ENCODE data around the gene LYPLAL1.
"Not testable (repeated sequence)": the region's sequence is repeated elsewhere in the genome, so short reads cannot be mapped to it uniquely, and the experiment has no call there.

Gene LYPLAL1

DNA sequence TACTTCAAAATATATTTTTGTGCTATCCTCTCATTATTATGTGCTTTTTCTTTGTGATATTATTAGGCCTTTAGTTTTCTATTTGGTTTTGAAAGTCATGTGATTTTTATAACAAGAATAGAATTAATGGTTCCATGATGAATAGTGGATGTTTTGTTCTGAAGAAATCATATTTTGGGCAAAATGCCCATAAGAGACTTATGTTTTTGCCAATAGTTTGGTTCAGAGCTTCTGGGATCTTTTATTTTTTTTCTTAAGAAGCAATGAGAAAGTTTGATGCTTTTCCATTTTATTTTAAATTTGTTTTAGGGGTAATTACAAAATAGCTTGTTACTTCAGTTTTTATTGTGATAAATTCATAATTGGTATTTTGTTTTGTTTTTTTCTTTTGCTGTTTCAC is 49.8 kb downstream of the LYPLAL1 start:
- DNase-seq: no peak

DNA sequence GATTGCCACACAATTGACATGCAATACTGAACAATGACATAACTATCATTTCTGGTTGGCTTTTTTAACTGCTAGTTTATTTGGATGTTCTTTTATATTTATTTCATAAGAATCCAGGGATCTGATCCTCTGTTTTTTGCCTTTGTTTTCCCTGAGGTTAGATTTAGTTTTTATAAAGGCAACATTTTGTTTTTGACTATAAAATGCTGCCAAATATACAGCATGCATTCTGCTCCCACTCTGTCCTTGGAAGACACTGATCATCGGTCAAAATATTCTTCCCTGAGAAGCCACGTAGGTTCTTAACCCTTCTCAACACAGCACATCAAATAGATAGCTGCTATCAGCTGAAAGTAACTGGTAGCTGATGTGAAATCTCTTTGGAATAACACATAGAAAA is 52.5 kb downstream of the LYPLAL1 start:
- DNase-seq: no peak

- no peak for DNase-seq
Observed at GRCh38 chr1:219227360-219228057, 53.8 kb downstream of the LYPLAL1 start.

DNA sequence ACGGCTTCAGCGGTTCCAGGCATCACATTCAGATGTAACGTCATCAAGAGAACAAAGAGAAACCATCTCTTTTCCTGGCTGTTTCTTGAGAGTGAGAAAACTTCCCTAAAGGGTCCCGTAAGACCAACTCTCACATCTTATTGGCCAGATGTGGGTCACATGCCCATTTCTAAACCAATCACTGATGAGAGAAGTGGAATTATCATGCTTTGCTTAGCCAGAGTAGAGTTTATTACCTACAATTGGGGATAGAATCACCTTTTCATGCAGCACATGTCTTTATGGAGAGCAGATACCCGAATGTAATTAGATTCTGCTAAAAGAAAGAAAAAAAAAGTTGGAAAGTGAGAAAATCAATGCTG is 54.4 kb downstream of the LYPLAL1 start:
- DNase-seq: no peak

DNA sequence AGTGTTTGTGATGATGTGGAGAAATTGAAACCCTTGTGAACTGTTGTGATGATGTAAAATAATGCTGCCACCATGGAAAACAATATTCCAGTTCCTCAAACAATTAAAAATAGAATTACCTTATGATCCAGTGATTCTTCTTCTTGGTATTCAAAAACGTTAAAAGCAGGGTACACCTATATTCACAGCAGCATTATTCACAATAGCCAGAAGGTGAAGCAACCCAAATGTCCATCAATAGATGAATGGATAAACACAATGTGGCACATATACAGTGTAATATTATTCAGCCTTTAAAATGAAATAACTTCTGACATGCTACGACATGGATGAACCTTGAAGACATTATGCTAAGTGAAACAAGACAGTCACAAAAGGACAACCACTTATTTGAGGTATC is 59.2 kb downstream of the LYPLAL1 start:
- DNase-seq: no peak

- no peak for DNase-seq
Observed at GRCh38 chr1:219235903-219236481, 62.3 kb downstream of the LYPLAL1 start.

DNA sequence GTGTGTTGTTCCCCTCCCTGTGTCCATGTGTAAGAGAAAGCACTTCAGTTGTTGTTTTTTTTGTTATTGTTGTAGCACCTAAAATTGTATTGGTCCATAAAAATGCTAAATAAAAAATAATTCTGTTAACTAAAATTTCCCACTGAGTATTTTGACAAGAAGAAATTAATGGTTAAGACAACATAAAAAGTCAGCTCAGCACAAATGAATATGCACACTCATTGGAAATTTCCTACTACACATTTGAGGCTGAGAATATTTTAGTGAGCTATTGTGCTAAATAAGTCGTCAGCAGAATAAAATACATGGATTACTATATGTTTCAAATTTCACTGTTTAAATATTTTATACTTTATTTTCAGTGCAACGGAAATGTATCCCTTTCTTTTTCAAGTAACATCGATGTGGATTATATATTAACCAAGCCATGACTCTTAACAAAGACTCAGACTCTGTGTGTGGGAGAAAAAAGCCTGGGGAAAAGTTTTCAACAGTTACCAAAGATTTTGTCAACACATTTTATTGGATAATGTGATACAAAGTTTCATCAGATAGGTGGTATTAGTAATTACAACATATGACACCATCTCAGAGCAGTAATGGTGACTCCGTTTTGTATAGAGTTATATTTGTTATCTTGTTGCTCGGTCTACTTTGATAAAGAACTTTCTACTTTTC is 63.4 kb downstream of the LYPLAL1 start:
- no peak for DNase-seq

DNA sequence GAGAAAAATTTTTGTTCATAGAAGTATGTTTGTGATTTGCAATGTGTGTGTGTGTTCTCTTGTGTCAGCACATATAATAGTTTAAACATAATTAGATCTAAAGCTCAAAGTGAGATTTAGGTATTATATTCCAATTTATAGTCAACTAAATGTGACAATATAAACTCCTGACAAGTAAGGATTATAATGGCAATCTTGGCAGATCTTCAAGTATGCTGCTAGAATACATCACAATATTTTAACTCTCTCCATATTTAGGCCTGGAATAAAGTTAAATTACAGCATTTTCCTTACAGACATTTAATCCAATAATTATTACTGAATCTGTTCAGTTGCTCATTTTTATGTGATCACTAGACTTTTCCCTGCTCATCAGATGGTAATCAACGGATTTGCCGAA is 65.8 kb downstream of the LYPLAL1 start:
- no peak for DNase-seq

DNA sequence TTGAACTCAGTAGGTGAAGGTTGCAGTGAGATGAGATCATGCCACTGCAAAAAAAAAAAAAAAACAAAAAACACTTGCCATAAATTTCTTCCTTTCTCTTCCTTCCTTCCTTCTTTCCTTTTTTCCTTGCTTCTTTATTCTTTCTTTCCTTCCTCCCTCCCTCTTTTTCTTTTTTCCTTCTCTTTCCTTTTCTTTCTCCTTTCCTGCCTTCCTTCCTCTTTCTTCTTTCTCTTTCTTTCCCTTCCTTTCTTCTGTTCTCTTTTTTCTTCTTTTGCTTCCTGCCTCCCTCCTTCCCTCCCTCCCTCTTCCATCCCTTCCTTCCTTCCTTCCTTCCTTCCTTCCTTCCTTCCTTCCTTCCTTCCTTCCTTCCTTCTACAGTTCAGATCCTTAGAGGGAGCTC is 71.2 kb downstream of the LYPLAL1 start:
- no peak for DNase-seq

DNA sequence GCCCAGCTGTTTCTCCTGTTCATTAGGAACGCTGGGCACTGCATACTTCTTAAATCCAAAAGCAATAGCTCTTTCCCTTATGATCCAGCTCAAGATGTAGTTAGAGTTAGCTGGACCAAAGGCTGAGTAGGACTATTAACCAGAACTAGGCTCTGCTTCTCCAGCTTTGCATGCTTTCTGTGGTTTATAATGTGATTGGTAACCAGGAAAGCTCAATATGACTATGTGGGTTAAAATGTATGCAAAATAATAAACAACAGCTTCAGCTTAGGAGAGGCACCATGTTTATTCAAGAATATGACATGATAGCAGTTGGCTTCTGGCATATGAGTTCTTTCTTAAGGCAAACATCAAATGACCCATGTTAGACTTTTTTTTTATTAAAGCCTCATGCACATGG is 73.8 kb downstream of the LYPLAL1 start:
- no peak for DNase-seq

- not testable (repeated sequence) for DNase-seq
Observed at GRCh38 chr1:219250468-219250867, 76.8 kb downstream of the LYPLAL1 start.

GRCh38 chr1:219257751-219258150 is 84.1 kb downstream of the LYPLAL1 start:
- no peak for DNase-seq

GRCh38 chr1:219261454-219261853 is 87.8 kb downstream of the LYPLAL1 start:
- no peak for DNase-seq
